Measurements from ENCODE around the gene NEMP2.

Gene NEMP2

DNA sequence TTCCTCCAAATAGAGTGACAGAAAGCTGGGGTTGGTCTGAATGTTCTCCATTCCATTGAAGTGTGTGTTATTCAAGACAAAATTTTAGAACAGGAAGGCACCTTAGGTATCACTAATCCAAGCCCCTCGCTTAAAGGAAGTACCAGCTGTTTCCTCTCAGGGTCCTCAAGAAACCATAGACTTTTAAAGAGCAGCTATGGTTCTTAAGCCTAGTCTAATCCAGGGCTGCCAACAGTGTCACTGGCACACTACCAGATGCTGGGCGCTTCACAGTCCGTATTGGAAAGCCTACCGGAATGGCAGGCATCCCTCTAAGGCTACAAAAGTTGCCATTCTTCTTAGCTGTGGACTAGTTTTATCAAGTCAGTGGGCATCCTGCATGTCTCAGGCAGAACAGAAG is 1.9 kb downstream of the NEMP2 start:
- no peak overlapping the region for H3K4me3 ChIP-seq (ENCODE audit: low read depth, low read length)
- H3K4me1 ChIP-seq (ENCODE audit: control insufficient read depth, insufficient read depth, low read length): peaks cover 12% of the 10 kb centered on the region

GRCh38 chr2:190530248-190530900 is 4.1 kb downstream of the NEMP2 start:
- H3K9me3 ChIP-seq (ENCODE audit: control insufficient read depth, insufficient read depth, low read length): no peaks in the 10 kb centered on the region
- no peak overlapping the region for H3K4me3 ChIP-seq (ENCODE audit: low read depth, low read length)
- H3K36me3 ChIP-seq (ENCODE audit: control insufficient read depth, insufficient read depth, low read length): no peaks in the 10 kb centered on the region
- no peaks in the 10 kb centered on the region for H3K27me3 ChIP-seq (ENCODE audit: control insufficient read depth, insufficient read depth, low read length)
- H3K4me1 ChIP-seq (ENCODE audit: control insufficient read depth, insufficient read depth, low read length): peaks cover 7% of the 10 kb centered on the region
- H3K9ac ChIP-seq (ENCODE audit: low read depth, low read length): no peak overlapping the region

More for the DNA sequence above, 1.9 kb downstream of the NEMP2 start:
- Histone ChIP-seq H3K27me3 (ENCODE audit: control insufficient read depth, insufficient read depth, low read length) (no peaks in the 10 kb centered on the region), H3K9ac (ENCODE audit: low read depth, low read length) (no peak overlapping the region), H3K36me3 (ENCODE audit: control insufficient read depth, insufficient read depth, low read length) (no peaks in the 10 kb centered on the region), H3K9me3 (ENCODE audit: control insufficient read depth, insufficient read depth, low read length) (no peaks in the 10 kb centered on the region)

GRCh38 chr2:190529486-190530247 is 4.9 kb downstream of the NEMP2 start:
- no peaks in the 10 kb centered on the region for H3K36me3 ChIP-seq (ENCODE audit: control insufficient read depth, insufficient read depth, low read length)
- no peaks in the 10 kb centered on the region for H3K27me3 ChIP-seq (ENCODE audit: control insufficient read depth, insufficient read depth, low read length)
- H3K4me1 ChIP-seq (ENCODE audit: control insufficient read depth, insufficient read depth, low read length): peaks cover 3% of the 10 kb centered on the region
- no peaks in the 10 kb centered on the region for H3K9me3 ChIP-seq (ENCODE audit: control insufficient read depth, insufficient read depth, low read length)
- H3K4me3 ChIP-seq (ENCODE audit: low read depth, low read length): no peak overlapping the region
- no peak overlapping the region for H3K9ac ChIP-seq (ENCODE audit: low read depth, low read length)

- Histone ChIP-seq H3K4me1 (ENCODE audit: control insufficient read depth, insufficient read depth, low read length) (no peaks in the 10 kb centered on the region), H3K9ac (ENCODE audit: low read depth, low read length) (no peak overlapping the region), H3K4me3 (ENCODE audit: low read depth, low read length) (no peak overlapping the region), H3K9me3 (ENCODE audit: control insufficient read depth, insufficient read depth, low read length) (no peaks in the 10 kb centered on the region), H3K36me3 (ENCODE audit: control insufficient read depth, insufficient read depth, low read length) (no peaks in the 10 kb centered on the region), H3K27me3 (ENCODE audit: control insufficient read depth, insufficient read depth, low read length) (no peaks in the 10 kb centered on the region)
Observed at GRCh38 chr2:190528521-190529001, 6.0 kb downstream of the NEMP2 start.

DNA sequence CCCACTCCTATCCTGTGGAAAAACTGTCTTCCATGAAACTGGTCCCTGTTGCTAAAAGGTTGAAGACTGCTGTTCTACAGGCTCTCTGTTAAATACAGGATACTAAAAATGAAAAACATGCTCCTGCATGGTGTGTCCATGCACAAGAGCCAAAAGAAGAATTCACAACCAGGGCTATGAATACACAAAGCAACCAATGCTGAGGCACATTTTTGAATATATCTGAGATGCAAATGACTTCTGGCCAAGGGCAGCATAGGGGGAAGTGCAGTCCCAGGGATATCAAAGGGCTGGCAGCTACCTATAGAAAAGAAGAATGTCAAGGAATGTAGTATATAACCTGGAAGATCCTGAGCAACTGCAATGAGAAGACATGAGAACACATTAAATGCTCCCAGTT is 6.6 kb downstream of the NEMP2 start:
- Histone ChIP-seq H3K36me3 (ENCODE audit: control insufficient read depth, insufficient read depth, low read length) (no peaks in the 10 kb centered on the region), H3K4me1 (ENCODE audit: control insufficient read depth, insufficient read depth, low read length) (no peaks in the 10 kb centered on the region), H3K4me3 (ENCODE audit: low read depth, low read length) (no peak overlapping the region), H3K27me3 (ENCODE audit: control insufficient read depth, insufficient read depth, low read length) (no peaks in the 10 kb centered on the region), H3K9me3 (ENCODE audit: control insufficient read depth, insufficient read depth, low read length) (no peaks in the 10 kb centered on the region), H3K9ac (ENCODE audit: low read depth, low read length) (no peak overlapping the region)

DNA sequence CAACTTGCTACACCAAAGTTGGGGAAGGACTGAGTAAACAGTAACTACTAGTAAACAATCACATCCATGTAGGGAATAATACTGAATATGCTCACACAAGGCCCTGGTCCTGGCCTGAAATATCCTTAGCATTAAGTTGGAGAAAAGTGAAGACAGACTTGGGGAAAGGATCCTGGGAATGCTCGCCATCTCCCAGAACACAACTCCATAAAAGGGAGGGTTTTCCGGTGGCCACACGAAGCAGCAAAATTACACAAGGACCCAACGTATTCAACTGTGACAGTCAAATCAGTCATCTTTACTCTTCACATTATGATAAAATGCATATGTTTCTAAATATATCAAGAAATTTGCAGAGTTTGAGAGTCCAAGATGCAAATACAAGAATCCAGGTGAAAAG is 7.3 kb downstream of the NEMP2 start:
- H3K27me3 ChIP-seq (ENCODE audit: control insufficient read depth, insufficient read depth, low read length): no peaks in the 10 kb centered on the region
- no peak overlapping the region for H3K4me3 ChIP-seq (ENCODE audit: low read depth, low read length)
- H3K9ac ChIP-seq (ENCODE audit: low read depth, low read length): no peak overlapping the region
- H3K4me1 ChIP-seq (ENCODE audit: control insufficient read depth, insufficient read depth, low read length): no peaks in the 10 kb centered on the region
- no peaks in the 10 kb centered on the region for H3K36me3 ChIP-seq (ENCODE audit: control insufficient read depth, insufficient read depth, low read length)
- H3K9me3 ChIP-seq (ENCODE audit: control insufficient read depth, insufficient read depth, low read length): no peaks in the 10 kb centered on the region

DNA sequence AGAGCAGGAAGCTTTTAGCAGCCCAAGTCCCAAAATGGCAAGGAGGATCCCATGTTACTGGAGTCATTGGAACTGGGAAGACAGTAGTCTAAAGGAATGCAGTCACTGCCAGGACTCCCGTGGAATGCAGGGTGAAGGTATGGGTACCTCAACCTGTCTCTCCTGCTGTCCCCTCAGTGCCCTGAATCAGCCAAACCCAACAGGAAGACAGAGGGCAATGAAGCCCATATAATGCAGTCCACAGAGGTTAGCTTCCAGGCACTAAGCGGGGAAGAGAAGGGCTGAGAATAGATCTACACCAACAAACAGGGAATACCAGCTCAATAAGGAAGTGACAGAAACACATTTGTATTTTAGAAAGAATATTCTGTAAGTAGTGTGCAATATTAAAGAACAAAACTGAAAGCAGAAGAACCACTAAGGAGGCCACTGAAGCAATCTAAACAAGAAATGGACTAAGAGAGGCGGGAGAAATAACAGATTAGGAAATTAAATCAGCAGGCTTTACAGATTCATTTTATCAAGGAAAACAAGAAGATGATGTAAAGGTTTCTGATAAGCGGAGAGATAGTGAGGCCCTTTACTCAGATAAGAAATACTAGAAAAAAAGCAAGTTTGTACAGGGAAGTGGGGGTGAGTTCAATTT is 8.3 kb downstream of the NEMP2 start:
- no peaks in the 10 kb centered on the region for H3K4me1 ChIP-seq (ENCODE audit: control insufficient read depth, insufficient read depth, low read length)
- no peaks in the 10 kb centered on the region for H3K27me3 ChIP-seq (ENCODE audit: control insufficient read depth, insufficient read depth, low read length)
- no peaks in the 10 kb centered on the region for H3K9me3 ChIP-seq (ENCODE audit: control insufficient read depth, insufficient read depth, low read length)
- H3K4me3 ChIP-seq (ENCODE audit: low read depth, low read length): no peak overlapping the region
- no peak overlapping the region for H3K9ac ChIP-seq (ENCODE audit: low read depth, low read length)
- no peaks in the 10 kb centered on the region for H3K36me3 ChIP-seq (ENCODE audit: control insufficient read depth, insufficient read depth, low read length)

DNA sequence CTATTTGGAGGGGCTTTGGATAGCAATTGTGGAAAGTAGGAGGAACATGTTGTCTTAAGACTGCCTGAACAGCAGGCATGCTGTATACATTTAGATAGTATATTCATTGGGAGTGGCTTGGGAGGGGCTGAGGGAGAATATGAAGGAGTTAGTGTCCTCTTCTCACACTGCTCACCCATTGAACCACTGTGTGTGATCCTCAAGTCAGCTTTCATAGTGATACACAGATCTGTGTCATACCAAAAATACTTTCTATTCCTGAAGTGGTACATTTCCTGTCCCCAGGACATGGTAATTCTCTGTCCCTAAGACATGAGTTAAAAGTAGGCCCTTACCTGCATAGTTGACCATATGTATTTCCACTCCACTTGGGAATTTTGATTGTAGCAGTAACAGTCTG is 9.6 kb downstream of the NEMP2 start:
- Histone ChIP-seq H3K4me3 (ENCODE audit: low read depth, low read length) (no peak overlapping the region), H3K27me3 (ENCODE audit: control insufficient read depth, insufficient read depth, low read length) (no peaks in the 10 kb centered on the region), H3K4me1 (ENCODE audit: control insufficient read depth, insufficient read depth, low read length) (no peaks in the 10 kb centered on the region), H3K36me3 (ENCODE audit: control insufficient read depth, insufficient read depth, low read length) (no peaks in the 10 kb centered on the region), H3K9ac (ENCODE audit: low read depth, low read length) (no peak overlapping the region), H3K9me3 (ENCODE audit: control insufficient read depth, insufficient read depth, low read length) (no peaks in the 10 kb centered on the region)

DNA sequence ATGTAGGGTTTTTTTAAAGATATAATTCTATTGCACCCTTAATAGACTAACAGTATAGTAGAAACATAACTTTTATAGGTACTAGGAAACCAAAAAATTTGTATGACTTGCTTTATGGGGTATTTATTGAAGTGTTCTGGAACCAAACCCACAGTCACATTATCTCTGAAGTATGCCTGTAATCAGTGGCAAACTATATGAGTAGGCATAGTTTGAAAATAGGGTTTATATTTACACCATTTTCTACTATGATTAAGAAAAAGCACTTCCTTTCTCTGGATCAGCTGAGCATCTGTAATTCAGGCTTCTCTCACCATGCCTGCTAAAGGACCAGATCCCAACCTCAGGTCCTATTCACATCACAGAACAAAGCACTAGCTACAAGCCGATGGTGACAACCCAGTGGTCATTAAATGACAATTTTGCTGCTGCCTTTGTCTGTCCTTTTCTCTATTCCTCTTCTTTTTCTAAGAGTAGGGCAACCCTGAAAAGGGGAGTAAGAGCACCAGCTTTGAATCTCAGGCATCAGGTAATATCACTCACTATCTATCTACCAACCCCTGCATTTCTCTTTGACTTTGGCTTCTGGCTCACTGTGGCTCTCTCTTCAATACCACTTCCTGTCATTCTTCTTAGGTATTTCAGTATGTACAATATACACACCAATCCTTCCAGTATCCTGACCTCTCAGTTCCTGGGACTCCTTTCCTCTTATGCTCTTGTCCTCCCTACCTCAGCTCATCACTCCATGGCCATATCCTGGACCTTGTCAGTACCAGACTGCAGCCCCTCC is 14.4 kb downstream of the NEMP2 start:
- no peaks in the 10 kb centered on the region for H3K36me3 ChIP-seq (ENCODE audit: control insufficient read depth, insufficient read depth, low read length)
- no peak overlapping the region for H3K9ac ChIP-seq (ENCODE audit: low read depth, low read length)
- no peaks in the 10 kb centered on the region for H3K4me1 ChIP-seq (ENCODE audit: control insufficient read depth, insufficient read depth, low read length)
- no peaks in the 10 kb centered on the region for H3K9me3 ChIP-seq (ENCODE audit: control insufficient read depth, insufficient read depth, low read length)
- H3K4me3 ChIP-seq (ENCODE audit: low read depth, low read length): no peak overlapping the region
- H3K27me3 ChIP-seq (ENCODE audit: control insufficient read depth, insufficient read depth, low read length): no peaks in the 10 kb centered on the region

- Histone ChIP-seq H3K4me1 (ENCODE audit: control insufficient read depth, insufficient read depth, low read length) (no peaks in the 10 kb centered on the region), H3K9me3 (ENCODE audit: control insufficient read depth, insufficient read depth, low read length) (no peaks in the 10 kb centered on the region), H3K9ac (ENCODE audit: low read depth, low read length) (no peak overlapping the region), H3K27me3 (ENCODE audit: control insufficient read depth, insufficient read depth, low read length) (no peaks in the 10 kb centered on the region), H3K4me3 (ENCODE audit: low read depth, low read length) (no peak overlapping the region), H3K36me3 (ENCODE audit: control insufficient read depth, insufficient read depth, low read length) (no peaks in the 10 kb centered on the region)
Observed at GRCh38 chr2:190517468-190517867, 17.1 kb downstream of the NEMP2 start.

- H3K9ac ChIP-seq (ENCODE audit: low read depth, low read length): no peak overlapping the region
- H3K9me3 ChIP-seq (ENCODE audit: control insufficient read depth, insufficient read depth, low read length): no peaks in the 10 kb centered on the region
- no peaks in the 10 kb centered on the region for H3K36me3 ChIP-seq (ENCODE audit: control insufficient read depth, insufficient read depth, low read length)
- no peak overlapping the region for H3K4me3 ChIP-seq (ENCODE audit: low read depth, low read length)
- H3K27me3 ChIP-seq (ENCODE audit: control insufficient read depth, insufficient read depth, low read length): no peaks in the 10 kb centered on the region
- no peaks in the 10 kb centered on the region for H3K4me1 ChIP-seq (ENCODE audit: control insufficient read depth, insufficient read depth, low read length)
Observed at GRCh38 chr2:190515687-190516086, 18.8 kb downstream of the NEMP2 start.
